NOMO-1 treated with DMSO at 0.1 percent for 48 hours (cell line): ENCODE data around the gene VDR.
"Not testable (repeated sequence)": the region's sequence is repeated elsewhere in the genome, so short reads cannot be mapped to it uniquely, and the experiment has no call there.

Source experiments
- DNase-seq: peaks from one replicate; lab custom pipeline; 2025; ENCODE audit not compliant: unreplicated experiment; lab: John Stamatoyannopoulos, UW

Gene VDR

DNA sequence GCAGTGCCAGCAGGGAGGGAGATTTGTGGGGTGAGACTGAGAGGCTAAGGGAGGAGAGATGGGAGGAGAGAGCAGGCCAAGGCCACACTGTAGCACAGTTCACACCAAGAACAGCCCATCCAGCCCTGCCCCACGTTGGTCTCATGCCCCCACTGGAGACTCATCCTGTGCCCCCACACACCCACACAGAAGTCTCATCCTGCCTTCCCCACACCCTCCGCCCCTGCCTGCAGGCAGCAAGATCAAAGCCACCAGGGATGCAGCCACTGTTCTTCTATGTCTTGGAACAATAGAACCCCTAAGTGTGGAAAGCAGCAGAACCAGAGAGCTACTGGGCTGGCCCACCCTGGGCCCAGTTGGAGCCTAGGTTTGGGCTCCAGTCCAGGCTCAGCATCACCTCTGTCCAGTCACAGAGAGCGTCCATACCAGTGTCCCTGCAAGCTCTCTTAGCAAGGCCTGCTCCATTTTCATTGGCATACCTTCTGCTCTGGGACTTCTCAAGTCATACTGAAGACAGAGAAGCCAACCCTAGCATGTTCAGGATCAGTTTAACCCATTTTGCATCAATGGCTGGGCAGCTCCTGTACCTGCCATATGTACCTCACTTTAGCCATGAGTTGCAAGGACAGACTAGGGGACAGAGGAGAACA is 53.4 kb downstream of the VDR start:
- no peak for DNase-seq

DNA sequence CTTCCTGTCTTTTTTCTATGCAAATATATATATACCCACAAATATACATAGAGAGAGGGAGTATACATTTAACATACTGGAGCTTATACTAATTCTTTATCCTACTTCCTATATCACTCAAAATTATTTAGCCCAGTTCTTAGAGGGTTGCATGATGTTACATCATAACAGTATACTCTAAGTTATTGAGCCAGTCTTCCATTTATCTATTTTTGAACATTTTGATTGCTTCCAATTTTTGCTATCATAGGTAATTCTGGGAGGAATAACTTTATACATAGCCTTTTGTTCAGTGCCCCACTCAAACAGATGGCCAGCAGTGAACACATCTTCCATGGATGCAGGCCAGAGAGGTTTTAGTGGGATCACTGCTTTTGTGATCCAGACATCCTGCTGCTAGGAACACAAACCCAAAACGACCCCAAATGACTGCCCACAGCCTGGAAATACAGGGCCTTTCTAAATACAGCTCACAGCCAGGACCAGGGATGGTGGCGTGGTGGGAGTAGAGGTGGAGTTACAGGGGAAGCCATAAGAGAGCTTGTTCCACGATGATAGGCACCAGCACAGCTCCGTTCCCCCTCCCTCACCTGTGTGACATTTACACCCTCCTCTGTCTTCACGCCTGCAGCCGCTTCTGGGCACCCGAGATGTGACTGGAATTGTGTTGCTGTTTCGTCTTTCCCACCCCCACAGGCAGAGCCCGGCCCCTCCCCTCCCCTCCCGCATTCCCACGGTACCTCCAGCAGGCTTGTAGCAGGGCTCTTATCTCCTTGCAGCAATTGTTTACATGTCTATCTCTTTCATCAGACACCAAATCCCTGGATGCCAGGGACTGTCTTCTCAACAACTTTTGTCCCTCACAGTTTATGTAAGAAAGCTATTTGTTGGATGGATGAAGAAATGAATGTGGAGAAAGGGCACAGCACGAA is 54.4 kb downstream of the VDR start:
- DNase-seq = no peak

DNA sequence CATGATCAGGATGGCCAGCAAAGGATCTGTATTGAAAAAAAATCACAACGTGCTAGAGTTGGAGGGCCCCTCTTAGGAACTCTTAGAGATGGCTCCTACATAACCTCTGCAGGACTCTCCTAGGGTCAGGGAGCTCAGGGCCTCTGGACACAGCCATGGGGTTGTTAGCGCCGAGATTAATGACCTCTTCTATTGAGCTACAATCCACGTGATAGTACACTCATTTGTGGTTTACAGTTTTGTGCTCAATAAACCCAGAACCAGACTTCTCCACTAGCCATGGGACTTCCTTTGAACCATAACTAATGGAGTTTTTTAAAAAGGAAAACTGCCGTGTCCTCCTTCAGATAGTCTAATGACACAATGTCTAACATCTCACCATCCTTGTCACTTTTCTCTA is 55.5 kb downstream of the VDR start:
- no peak for DNase-seq

DNA sequence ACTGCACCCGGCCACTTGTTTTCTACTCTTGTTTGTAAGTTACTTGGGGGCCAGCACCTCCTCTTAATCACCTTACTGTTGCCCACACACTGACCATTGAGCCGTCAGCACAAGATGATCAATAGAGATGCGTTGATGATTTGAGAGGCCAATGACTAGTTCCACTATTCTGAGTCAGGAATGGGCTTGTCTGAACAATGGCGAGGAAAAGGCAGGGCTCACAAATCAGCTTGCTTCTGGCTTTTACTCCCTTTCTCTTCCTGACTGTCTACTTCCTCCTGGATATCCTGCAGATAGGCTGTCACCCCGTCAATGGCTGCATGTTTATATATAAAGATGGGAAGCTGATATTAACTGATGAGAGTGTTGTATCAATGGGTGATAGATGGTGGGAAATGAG is 55.9 kb downstream of the VDR start:
- no peak for DNase-seq

DNA sequence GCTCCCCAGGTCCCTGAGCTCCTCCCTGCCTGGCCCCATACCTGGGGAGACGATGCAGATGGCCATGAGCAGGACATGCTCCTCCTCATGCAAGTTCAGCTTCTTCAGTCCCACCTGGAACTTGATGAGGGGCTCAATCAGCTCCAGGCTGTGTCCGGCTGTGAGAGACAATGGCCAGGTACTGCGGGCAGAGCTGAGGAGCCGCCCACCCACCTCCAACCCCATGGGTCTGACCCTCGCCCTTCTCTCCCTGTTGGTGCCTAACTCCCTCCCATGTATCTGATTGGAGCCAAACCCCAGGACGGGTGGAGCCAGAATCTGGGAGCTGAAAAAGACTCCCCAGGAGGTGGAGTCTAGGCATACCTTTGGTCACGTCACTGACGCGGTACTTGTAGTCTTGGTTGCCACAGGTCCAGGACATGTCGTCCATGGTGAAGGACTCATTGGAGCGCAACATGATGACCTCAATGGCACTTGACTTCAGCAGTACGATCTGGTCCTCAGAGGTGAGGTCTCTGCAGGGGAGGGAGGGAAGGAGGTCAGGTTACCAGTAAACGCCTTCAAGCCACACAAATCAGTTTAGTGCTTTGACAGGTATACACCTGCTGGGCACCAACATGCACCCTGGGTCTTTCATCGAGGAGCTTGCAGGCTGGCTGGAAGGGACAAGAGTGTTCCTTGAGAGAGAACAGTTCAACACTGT is 58.3 kb downstream of the VDR start:
- no peak for DNase-seq

DNA sequence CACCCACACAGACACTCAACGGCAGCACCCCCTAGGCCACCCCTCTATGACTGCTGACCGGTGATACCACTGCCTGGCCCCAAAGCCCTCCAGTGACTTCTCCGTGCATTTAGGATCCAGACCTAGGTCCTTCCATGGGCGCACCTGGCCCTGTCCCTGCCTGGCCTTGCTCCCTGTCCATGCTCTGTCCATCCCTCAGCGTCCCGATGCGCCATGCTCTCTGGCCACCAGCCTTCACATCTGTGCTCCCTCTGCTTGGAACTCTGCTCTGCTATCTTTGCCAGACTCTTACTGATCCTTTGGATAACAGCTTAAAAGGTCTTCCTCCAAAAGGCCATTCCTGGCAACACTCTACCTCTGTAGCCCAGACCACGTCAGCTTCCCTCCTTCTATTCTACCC is 59.7 kb downstream of the VDR start:
- no peak for DNase-seq

DNA sequence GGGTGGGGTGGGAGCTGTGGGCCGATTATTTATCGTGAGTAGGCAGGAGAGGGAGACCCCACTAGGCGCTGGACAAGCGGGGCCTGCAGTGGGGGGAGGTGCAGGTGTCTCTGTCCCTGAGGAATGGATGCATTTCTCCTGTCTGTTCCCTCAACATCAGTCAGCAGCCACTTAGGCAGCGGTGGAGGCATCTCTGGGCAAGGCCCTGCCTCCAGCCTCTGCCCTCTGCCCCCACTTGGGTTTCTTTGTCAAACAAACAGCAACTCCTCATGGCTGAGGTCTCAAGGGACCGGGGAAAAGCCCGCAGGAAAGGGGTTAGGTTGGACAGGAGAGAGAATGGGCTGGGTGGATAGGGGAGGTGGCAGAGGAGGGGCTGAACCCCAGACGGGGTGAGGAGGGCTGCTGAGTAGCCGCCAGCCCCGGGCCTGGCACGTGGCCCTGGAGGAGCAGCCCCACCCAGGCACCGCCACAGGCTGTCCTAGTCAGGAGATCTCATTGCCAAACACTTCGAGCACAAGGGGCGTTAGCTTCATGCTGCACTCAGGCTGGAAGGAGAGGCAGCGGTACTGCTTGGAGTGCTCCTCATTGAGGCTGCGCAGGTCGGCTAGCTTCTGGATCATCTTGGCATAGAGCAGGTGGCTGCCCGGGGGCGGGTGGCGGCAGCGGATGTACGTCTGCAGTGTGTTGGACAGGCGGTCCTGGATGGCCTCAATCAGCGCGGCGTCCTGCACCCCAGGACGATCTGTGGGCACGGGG is 60.4 kb downstream of the VDR start:
- DNase-seq = no peak

DNA sequence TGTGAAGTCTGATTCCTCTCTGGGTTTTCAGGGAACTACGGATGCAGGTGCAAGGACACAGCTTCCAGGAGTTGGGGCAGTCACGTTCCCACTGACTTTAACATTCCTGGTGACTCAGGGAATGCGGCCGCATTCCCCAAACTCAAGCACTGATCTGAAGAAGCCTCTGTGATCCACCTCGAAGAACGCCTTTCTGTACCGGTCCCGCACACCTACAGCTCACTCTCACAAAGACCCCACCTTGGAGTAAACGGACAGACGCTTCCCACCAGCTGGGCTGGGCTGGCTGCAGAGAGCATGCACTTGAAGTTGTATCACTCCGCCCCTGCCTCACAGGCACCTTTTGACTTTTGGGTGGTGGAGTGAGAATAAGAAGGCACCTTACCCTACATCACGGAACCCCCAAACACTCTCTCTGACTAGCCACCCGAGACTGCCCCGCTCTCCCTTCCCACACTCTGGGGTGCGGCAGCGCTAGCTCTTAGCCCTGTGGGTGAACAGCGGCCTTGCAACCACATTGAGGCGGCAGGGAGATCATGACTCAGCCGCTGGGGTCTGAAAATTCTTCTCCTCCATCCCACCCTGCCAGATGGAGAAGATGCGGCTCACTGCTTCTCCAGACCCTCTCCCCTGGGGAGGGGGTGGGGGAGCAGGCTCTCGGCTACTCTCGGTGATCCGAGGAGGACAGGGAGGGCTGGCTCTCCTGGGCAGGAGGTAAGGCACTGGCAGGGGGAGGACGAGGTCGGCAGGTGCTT is 61.4 kb downstream of the VDR start:
- no peak for DNase-seq

DNA sequence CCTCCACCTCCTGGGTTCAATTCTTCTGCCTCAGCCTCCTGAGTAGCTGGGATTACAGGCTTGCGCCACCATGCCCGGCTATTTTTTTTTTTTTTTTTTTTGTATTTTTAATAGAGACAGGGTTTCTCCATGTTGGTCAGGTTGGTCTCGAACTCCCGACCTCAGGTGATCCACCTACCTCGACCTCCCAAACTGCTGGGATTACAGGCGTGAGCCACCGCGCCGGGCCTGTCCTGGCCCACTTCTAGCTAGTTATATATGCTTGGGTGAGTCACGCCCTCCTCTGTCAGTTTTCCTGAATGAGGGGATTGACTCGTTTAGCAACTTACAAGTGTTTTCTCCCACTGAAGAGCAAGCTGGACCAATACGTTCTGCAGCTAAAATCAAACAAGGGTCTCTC is 62.3 kb downstream of the VDR start:
- DNase-seq = not testable (repeated sequence)

DNA sequence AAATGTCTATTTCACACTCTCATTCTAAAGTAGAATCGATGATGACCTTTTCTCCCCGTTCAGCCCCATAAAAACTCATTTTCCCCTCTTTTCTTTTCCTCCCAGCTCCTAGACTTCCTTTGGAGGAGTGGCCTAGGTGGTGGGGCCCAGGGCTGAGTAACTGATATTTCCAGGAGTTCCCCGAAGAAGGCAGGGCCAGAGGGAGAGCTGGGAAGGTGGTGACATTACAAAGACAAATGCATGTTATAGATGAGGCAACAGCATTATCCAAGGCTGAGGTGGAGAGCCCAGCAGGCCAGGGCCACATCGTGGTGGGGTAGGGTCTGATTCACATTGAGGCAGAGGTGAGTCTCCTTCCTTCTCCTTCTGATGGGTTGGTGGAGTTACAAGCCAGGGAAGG is 62.9 kb downstream of the VDR start:
- DNase-seq = no peak

DNA sequence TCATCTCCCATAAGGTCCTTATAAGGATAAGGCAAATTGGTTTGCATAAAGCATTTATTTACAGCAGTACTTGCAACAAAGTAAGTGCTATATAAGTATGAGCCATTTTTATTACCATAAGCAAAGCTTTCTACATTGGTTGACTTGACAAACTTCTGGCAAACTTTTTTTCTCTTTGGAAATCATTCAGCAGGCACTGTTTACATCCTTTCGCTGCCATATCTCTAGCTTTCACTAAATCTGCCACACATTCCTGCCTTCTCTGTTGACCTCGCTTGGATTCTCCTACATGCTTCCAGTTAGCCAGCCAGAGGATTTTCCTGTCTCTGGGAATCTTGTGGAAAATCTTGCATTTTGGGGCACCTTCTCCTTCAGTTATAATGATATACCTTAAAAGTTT is 63.3 kb downstream of the VDR start:
- DNase-seq = no peak

DNA sequence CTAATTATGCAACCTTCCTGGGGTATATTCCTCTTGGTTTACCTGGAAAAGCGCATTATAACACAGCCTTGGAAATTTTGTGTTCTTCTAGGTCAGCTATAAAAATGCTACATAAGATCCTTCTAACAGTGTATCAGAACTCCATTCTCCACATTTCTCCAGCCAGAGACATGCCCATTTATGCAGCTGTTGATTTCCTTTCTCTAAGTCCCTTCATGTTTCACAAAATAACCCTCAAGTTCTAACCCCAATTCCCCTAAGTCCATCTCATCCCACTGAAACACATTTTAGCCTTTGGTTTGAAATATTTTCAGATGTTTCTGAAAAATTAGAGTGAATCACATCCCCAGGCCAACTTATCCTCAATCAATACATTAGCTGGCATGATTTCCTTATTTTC is 64.2 kb downstream of the VDR start:
- DNase-seq = no peak

DNA sequence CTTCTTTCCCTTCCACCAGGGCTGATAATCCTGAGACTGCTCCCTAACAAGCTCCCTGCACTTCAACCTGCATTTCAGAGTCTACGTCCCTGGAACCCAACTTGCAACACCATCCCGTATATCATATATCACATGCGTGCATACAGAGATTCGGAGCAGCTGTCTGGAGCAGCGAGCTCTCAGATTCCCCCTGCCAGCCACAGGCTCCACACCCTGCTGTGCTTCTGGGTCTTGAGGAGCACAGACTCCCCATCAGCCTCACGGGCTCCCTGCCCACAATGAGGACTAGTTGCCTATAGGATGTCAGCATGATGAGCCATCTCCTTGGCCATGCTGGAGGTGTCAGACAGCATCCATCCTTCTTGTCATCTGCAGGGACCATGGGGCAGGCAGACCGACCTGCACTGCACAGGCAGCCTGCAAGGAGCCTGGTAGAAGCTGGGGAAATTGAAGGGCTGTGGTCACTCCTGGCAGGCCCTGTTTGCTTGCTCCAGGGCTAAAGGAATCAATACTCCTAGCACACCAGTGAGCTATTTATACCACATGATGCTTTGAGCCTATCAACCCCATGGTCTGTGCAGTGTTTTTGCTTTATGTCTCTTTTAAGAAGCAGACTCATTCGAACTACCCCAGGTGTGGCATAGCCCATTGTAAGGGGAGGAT is 65.4 kb downstream of the VDR start:
- no peak for DNase-seq

DNA sequence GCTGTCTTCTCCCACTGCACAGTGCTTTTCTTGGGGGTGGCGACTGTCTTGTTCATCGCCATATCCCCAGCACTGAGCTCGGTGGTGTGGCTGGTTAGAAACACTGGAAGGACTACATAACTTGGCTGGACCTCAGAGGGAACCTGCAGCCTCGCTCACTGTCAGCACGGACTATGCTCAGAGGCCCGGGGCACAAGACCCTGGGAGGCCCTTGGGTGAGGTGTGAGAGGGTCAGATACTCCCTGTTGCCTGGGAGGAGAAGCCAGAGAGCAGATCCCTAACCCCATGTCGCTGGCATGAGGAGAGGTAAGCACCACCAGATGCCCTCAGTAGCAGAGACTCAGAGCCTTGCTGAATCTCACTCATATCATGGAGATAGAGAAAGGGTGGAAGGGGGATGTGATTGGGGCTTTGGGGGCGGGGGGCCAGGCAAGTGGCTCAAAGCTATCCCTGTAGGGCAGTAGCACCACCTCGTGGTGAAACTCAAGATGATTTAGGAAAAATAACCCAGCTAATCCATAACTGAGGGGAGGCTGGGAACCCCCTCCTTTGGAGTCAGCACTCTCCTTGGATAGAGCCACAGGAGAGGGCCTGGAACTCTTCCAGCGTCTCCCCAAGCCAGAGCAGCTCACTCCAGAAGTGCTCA is 66.4 kb downstream of the VDR start:
- DNase-seq = no peak

DNA sequence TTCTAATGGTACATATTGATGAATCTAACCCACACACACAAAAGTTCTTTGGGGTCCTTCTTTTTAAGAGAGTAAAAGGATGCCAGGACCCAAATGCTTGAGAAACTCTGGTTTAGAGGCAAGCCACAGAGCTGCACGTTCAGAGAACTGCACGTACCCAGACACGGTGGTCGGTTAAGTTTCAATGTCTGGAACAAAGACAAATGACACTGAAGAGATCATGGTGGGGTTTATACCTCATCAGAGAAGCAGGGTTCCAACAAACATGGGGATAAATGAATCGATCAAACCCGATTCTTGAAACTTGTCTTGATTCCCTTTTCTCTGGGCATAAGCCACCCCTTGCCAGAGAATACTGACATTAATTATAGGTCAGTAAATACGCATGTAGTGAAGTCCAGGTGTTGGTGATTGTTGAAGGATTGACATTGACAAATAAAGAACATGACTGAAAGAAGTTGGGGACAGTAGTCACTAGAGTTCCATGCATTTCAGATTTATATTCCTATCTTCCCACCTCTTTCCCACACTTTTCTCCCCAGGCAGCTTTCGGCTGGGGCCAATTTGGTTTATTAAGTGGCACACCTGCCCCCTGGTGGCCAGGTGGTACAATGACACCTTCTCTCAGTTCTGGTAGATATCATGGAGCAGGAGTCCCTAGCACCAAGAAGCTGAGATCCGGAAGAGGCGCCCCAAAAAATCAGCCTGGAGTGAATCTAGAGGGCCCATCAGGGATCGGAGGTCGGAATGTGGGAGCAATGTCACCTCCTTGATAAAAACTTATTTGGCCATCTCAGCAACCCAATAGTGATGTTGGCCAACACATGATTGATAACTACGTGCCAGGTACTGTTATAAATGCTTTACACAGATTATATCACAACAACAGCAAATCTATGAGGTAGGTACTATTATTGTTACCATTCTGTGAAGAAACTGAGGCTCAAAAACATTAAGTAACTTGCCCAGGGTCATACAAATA is 67.3 kb downstream of the VDR start:
- DNase-seq = peak; percentile 49

DNA sequence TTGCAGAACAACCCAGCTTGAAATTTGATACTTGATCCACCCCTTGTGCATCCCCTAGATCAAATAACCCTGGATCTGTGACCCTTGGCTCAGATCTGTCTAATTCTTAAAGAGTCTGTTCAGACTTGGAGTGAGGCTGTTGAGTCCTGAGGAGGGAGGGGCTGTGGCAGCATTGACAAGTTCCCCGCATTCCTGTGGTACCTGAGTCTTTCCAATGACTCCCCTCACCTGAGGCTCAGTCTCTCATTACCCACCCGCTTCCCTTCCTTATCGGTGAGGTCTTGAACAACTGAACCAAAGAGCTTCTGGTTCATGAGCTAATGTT is 69.0 kb downstream of the VDR start:
- no peak for DNase-seq

DNA sequence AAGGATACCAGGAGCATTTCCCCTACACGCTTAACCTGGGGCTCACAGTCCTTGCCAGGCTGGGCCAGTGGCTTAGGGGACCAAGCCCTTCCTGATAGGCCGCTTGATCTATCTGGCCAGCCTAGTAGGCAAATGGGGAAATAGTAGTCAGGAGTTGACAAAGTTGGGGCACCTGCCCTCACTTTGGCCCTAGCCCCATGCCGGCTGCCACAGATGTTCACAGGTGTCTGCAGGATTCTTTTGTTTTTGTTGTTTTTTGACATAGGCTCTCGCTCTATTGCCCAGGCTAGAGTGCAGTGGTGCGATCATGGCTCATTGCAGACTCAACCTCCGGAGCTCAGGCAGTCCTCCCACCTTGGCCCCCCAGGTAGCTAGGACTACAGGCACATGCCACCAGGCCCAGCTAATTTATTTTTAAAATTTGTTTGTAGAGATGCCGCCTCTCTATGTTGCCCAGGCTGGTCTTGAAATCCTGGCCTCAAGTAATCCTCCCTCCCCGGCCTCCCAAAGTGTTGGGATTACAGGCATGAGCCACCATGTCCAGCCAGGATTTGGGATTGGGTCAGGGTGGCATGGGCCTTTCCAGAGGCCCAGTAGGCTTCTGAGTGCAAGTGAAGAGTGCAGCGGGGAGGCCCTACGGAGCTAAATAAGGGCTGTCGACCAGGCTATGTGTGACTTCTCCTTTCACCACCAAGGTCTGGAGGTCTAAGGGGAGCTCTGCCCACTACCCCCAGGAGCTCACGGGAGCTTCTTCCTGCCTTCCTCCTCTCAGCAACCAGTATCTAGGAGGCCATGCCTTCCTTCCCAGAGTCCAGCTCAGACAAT is 69.6 kb downstream of the VDR start:
- peak; percentile 30 for DNase-seq
